K562 (cell line): ENCODE data around the gene EPHB2. TPM values are rescaled to one million over a fixed set of nuclear protein-coding genes. Genes with fewer than 3 reads are reported as not detected.

ENCODE experiments used
- CTBP1 ChIP-seq: fragments of 450-650 bp; IDR thresholded peaks from 2 replicates; pipeline ENCODE4 v1.6.1; 2016; ENCODE audit warnings: borderline replicate concordance
- FOXK2 ChIP-seq, 2 experiments: fragments of 450-650 bp; IDR thresholded peaks in 1 of 2; conservative IDR thresholded peaks in 1 of 2; 2 replicates each; pipeline ENCODE4 v1.6.1; 2016; ENCODE audit warnings: low read depth in 2 of 2, mild to moderate bottlenecking in 1 of 2
- ILF3 ChIP-seq: fragments of 450-650 bp; IDR thresholded peaks from 2 replicates; pipeline ENCODE4 v1.6.1; 2018; ENCODE audit warnings: antibody characterized with exemption, mild to moderate bottlenecking, moderate library complexity, borderline replicate concordance
- PCBP2 ChIP-seq: fragments of 200-400 bp; formaldehyde crosslinking; IDR thresholded peaks from 2 replicates; pipeline ENCODE4 v1.6.1; 2018; ENCODE audit warnings: low read length, low read depth, mild to moderate bottlenecking, moderate library complexity; ENCODE audit not compliant: poor library complexity, severe bottlenecking
- SP1 ChIP-seq: sonication (generic); formaldehyde crosslinking; IDR thresholded peaks from 2 replicates; pipeline ENCODE4 v1.8.1; 2022; ENCODE audit warnings: mild to moderate bottlenecking, missing genetic modification reagents
- ZNF589 ChIP-seq: fragments of 200-800 bp; sonication (Bioruptor generic); IDR thresholded peaks from 2 replicates; pipeline ENCODE4 v1.6.1; 2016; ENCODE audit warnings: low read depth, missing genetic modification characterization, missing compliant biosample characterization
- polyA plus RNA-seq, 8 experiments: library from polyadenylated mRNA; depleted of rRNA in 4 of 8; stranded (reverse) in 5 of 8; unstranded in 3 of 8; fragments of >200 nt; fragmentation: Nextera tagmentation in 2 of 8; fragmentation: Illumina TruSeq in 1 of 8; extraction: Ambion mirVana in 2 of 8; extraction: Trizol in 1 of 8; gene quantifications; 2 replicates each; pipeline versions ENCODE4 v1.2.1 to v1.2.3, GENCODE V29; 2011 to 2014; ENCODE audit warnings: inconsistent platforms in 1 of 8, missing spikeins in 1 of 8
- total RNA-seq, 7 experiments: library from RNA; depleted of rRNA in 6 of 7; stranded (reverse); fragments of >200 nt in 6 of 7; fragmentation: Illumina TruSeq in 2 of 7; extraction: Trizol in 2 of 7; gene quantifications; 2 replicates each; pipeline versions ENCODE4 v1.2.1 to v1.2.3, GENCODE V29; 2011 to 2021; ENCODE audit warnings: low replicate concordance in 1 of 7
- TF ChIP-seq, protein P1 (sequence below): sonication (generic); formaldehyde crosslinking; IDR thresholded peaks from 2 replicates; pipeline ENCODE4 v1.9.0; 2022; ENCODE audit warnings: mild to moderate bottlenecking, missing genetic modification reagents
- TF ChIP-seq, protein P2 (sequence below): conservative IDR thresholded peaks from 2 replicates; pipeline ENCODE4 v1.6.1; 2011; ENCODE audit warnings: low read depth, mild to moderate bottlenecking, low read length; ENCODE audit not compliant: control insufficient read depth
- TF ChIP-seq, protein P3 (sequence below), 2 experiments: fragments of 450-650 bp in 1 of 2; sonication (generic) in 1 of 2; formaldehyde crosslinking in 1 of 2; IDR thresholded peaks; 2 replicates each; pipeline versions ENCODE4 v1.7.1 to v1.9.0; 2016 to 2022; ENCODE audit warnings: inconsistent platforms in 1 of 2, mild to moderate bottlenecking in 1 of 2, missing genetic modification reagents in 1 of 2

Gene EPHB2
- total and polyA plus RNA-seq, 9 of the 15 experiments (the other 6 are each of a cell fraction or from before 2014, with no cell fraction given), result not detected

DNA sequence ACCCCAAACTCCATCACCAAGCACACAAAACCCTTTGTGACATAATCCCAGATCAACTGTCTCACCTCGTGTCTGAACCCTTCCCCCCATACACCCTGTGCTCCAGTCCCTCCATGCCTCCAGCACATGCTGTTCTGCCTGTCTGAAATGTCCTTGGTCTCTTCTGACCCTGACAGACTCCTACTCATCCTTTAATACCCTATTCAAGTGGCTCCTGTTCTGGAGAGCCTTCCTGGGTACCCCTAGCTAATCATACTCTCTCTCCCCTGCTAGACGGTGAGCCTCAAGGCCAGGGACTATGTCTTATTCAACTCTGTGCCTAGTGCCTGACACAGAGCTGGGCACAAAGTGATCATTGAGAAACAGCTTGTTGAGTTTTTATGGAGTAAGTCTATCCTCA lies 137.1 kb downstream of the EPHB2 start (continued):
- TF ChIP-seq, protein P1, sequence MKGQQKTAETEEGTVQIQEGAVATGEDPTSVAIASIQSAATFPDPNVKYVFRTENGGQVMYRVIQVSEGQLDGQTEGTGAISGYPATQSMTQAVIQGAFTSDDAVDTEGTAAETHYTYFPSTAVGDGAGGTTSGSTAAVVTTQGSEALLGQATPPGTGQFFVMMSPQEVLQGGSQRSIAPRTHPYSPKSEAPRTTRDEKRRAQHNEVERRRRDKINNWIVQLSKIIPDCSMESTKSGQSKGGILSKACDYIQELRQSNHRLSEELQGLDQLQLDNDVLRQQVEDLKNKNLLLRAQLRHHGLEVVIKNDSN (CRISPR knock-in tag), result no peak
- TF ChIP-seq PCBP2, result no peak
- TF ChIP-seq, protein P2, sequence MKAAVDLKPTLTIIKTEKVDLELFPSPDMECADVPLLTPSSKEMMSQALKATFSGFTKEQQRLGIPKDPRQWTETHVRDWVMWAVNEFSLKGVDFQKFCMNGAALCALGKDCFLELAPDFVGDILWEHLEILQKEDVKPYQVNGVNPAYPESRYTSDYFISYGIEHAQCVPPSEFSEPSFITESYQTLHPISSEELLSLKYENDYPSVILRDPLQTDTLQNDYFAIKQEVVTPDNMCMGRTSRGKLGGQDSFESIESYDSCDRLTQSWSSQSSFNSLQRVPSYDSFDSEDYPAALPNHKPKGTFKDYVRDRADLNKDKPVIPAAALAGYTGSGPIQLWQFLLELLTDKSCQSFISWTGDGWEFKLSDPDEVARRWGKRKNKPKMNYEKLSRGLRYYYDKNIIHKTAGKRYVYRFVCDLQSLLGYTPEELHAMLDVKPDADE, result no peak
- TF ChIP-seq CTBP1, result no peak
- TF ChIP-seq SP1, result no peak
- TF ChIP-seq ILF3, result no peak
- TF ChIP-seq ZNF589 (CRISPR knock-in tag), result no peak
- TF ChIP-seq FOXK2 (conservative IDR thresholded peaks at IDR 0.05 in 1 of 2, IDR thresholded peaks at IDR 0.05 in 1 of 2; ENCODE audit: low read depth in 2 of 2), result no peak
- TF ChIP-seq, protein P3, sequence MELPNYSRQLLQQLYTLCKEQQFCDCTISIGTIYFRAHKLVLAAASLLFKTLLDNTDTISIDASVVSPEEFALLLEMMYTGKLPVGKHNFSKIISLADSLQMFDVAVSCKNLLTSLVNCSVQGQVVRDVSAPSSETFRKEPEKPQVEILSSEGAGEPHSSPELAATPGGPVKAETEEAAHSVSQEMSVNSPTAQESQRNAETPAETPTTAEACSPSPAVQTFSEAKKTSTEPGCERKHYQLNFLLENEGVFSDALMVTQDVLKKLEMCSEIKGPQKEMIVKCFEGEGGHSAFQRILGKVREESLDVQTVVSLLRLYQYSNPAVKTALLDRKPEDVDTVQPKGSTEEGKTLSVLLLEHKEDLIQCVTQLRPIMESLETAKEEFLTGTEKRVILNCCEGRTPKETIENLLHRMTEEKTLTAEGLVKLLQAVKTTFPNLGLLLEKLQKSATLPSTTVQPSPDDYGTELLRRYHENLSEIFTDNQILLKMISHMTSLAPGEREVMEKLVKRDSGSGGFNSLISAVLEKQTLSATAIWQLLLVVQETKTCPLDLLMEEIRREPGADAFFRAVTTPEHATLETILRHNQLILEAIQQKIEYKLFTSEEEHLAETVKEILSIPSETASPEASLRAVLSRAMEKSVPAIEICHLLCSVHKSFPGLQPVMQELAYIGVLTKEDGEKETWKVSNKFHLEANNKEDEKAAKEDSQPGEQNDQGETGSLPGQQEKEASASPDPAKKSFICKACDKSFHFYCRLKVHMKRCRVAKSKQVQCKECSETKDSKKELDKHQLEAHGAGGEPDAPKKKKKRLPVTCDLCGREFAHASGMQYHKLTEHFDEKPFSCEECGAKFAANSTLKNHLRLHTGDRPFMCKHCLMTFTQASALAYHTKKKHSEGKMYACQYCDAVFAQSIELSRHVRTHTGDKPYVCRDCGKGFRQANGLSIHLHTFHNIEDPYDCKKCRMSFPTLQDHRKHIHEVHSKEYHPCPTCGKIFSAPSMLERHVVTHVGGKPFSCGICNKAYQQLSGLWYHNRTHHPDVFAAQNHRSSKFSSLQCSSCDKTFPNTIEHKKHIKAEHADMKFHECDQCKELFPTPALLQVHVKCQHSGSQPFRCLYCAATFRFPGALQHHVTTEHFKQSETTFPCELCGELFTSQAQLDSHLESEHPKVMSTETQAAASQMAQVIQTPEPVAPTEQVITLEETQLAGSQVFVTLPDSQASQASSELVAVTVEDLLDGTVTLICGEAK (IDR thresholded peaks at IDR 0.05), result no peak
- TF ChIP-seq, protein P3 (CRISPR knock-in tag; IDR thresholded peaks at IDR 0.05), result no peak
- TF ChIP-seq, all 486 proteins: peak for 0
